Small intestine (tissue), 7 donors: Measurements from ENCODE around the gene LONRF2. TPM values are rescaled to one million over a fixed set of nuclear protein-coding genes. Genes with fewer than 3 reads are reported as not detected.

Experiments used
- DNase-seq, 2 donors: peaks; one replicate each; pipeline versions ENCODE4 v3.0.0 to v3.0.0-alpha.2; 2013
- FAIRE-seq: peaks from 2 replicates; lab custom pipeline; 2012; peaks lifted over from hg19 to GRCh38; lab: Jason Lieb, UNC
- H3K27ac ChIP-seq, 3 donors: one replicate each; pipeline ENCODE4 v1.5.1; 2013; ENCODE audit warnings: low read length in 2 of 3, mild to moderate bottlenecking in 2 of 3, control low read depth in 1 of 3, inconsistent platforms in 1 of 3, low read depth in 1 of 3, moderate library complexity in 1 of 3
- H3K27me3 ChIP-seq, 3 donors: one replicate each; pipeline ENCODE4 v1.6.1; 2013; ENCODE audit warnings: low read length in 3 of 3, inconsistent platforms in 1 of 3; ENCODE audit not compliant: control insufficient read depth in 3 of 3, insufficient read depth in 3 of 3
- H3K36me3 ChIP-seq, 3 donors: one replicate each; pipeline ENCODE4 v1.6.1; 2013; ENCODE audit warnings: low read length in 3 of 3, inconsistent platforms in 1 of 3, low read depth in 1 of 3, mild to moderate bottlenecking in 1 of 3, moderate library complexity in 1 of 3; ENCODE audit not compliant: control insufficient read depth in 3 of 3, insufficient read depth in 2 of 3
- H3K4me1 ChIP-seq, 3 donors: one replicate each; pipeline ENCODE4 v1.6.1; 2013; ENCODE audit warnings: low read length in 2 of 3, inconsistent platforms in 1 of 3, low read depth in 1 of 3, mild to moderate bottlenecking in 1 of 3, moderate library complexity in 1 of 3; ENCODE audit not compliant: control insufficient read depth in 3 of 3, insufficient read depth in 2 of 3
- H3K4me3 ChIP-seq, 3 donors: one replicate each; pipeline ENCODE4 v1.5.1; 2013; ENCODE audit warnings: low read length in 3 of 3, control low read depth in 1 of 3, inconsistent platforms in 1 of 3, low read depth in 1 of 3, mild to moderate bottlenecking in 1 of 3, moderate library complexity in 1 of 3
- H3K9me3 ChIP-seq, 2 donors: one replicate each; pipeline ENCODE4 v1.6.1; 2013; ENCODE audit warnings: low read depth in 1 of 2, low read length in 1 of 2; ENCODE audit not compliant: control insufficient read depth in 2 of 2, insufficient read depth in 1 of 2
- WGBS, 3 donors: extraction: QIAGEN DNeasy Blood & Tissue Kit; methylation state at CpG; one replicate each; pipeline ENCODE4 v1.1.7; 2013; 5-methylcytosine and 5-hydroxymethylcytosine counted together
- polyA plus RNA-seq, 4 donors: library from polyadenylated mRNA; stranded (reverse) in 3 of 4; unstranded in 1 of 4; fragments of 200-250 nt in 3 of 4; fragments of 120-200 nt in 1 of 4; gene quantifications; one replicate each; pipeline versions ENCODE4 v1.2.1 to v1.2.3, GENCODE V29; 2013
- donor health status: healthy with polysubstance abuse.
- donor health status: control.
- donor health status: control.
- donor health status: Bipolar disorder and iron deficiency.
- donor health status: healthy.

Gene LONRF2
- polyA plus RNA-seq, 4 donors: under 0.01 to 1.5 (median 0.43) TPM; not detected in 1

GRCh38 chr2:100244881-100245605 is 77.3 kb downstream of the LONRF2 start:
- Histone ChIP-seq H3K9me3 (no peaks in the 10 kb centered on the region), H3K4me1 (no peaks in the 10 kb centered on the region), H3K27me3 (peaks cover 0 to 1% (median 0%) of the 10 kb centered on the region in 3 donors), H3K4me3 (no peak overlapping the region), H3K27ac (no peak overlapping the region), H3K36me3 (no peaks in the 10 kb centered on the region)
- FAIRE-seq (no peak), DNase-seq (no peak)
- WGBS, 3 donors: 75 to 82% (median 79%) methylated on average over 6 of the region's 6 CpGs

GRCh38 chr2:100243631-100244030 is 78.7 kb downstream of the LONRF2 start:
- H3K9me3 ChIP-seq: no peaks in the 10 kb centered on the region
- FAIRE-seq: no peak
- H3K4me3 ChIP-seq: no peak overlapping the region
- H3K36me3 ChIP-seq: no peaks in the 10 kb centered on the region
- WGBS, 3 donors: 75 to 82% (median 82%) methylated on average over 6 of the region's 6 CpGs
- DNase-seq: no peak
- H3K27ac ChIP-seq: no peak overlapping the region
- H3K4me1 ChIP-seq: no peaks in the 10 kb centered on the region
- H3K27me3 ChIP-seq: peaks cover 0 to 1% (median 0%) of the 10 kb centered on the region in 3 donors

GRCh38 chr2:100242891-100243619 is 79.2 kb downstream of the LONRF2 start:
- 52 to 59% (median 57%) methylated on average over 6 of the region's 6 CpGs for WGBS, 3 donors
- no peak for FAIRE-seq

GRCh38 chr2:100242476-100242875 is 79.8 kb downstream of the LONRF2 start:
- Histone ChIP-seq H3K4me3 (no peak overlapping the region), H3K9me3 (no peaks in the 10 kb centered on the region), H3K27me3 (peaks cover 0 to under 1% (median 0%) of the 10 kb centered on the region in 3 donors), H3K27ac (no peak overlapping the region), H3K36me3 (no peaks in the 10 kb centered on the region), H3K4me1 (no peaks in the 10 kb centered on the region)
- no peak for DNase-seq
- FAIRE-seq: no peak
- 73 to 89% (median 85%) methylated on average over 11 of the region's 11 CpGs for WGBS, 3 donors

More at GRCh38 chr2:100242891-100243619, 79.2 kb downstream of the LONRF2 start:
- no peak overlapping the region for H3K4me3 ChIP-seq
- no peaks in the 10 kb centered on the region for H3K4me1 ChIP-seq
- no peaks in the 10 kb centered on the region for H3K36me3 ChIP-seq
- H3K27ac ChIP-seq: no peak overlapping the region
- no peaks in the 10 kb centered on the region for H3K9me3 ChIP-seq
- H3K27me3 ChIP-seq: peaks cover 0 to 1% (median 0%) of the 10 kb centered on the region in 3 donors
- DNase-seq: peak; percentile 65 to 71

- Histone ChIP-seq H3K36me3 (no peaks in the 10 kb centered on the region), H3K27ac (no peak overlapping the region), H3K4me1 (no peaks in the 10 kb centered on the region), H3K9me3 (no peaks in the 10 kb centered on the region), H3K27me3 (no peaks in the 10 kb centered on the region), H3K4me3 (no peak overlapping the region)
- DNase-seq (no peak), FAIRE-seq (no peak)
- 88 to 95% (median 91%) methylated on average over 6 of the region's 6 CpGs for WGBS, 3 donors
Measured at GRCh38 chr2:100241236-100241635, 81.1 kb downstream of the LONRF2 start.

- Histone ChIP-seq H3K4me3 (no peak overlapping the region), H3K27me3 (no peaks in the 10 kb centered on the region), H3K9me3 (no peaks in the 10 kb centered on the region), H3K4me1 (no peaks in the 10 kb centered on the region), H3K27ac (no peak overlapping the region), H3K36me3 (no peaks in the 10 kb centered on the region)
- no peak for DNase-seq
- WGBS, 3 donors: 96 to 97% (median 97%) methylated on average over 10 of the region's 10 CpGs
- no peak for FAIRE-seq
Measured at GRCh38 chr2:100240386-100240785, 81.9 kb downstream of the LONRF2 start.

GRCh38 chr2:100239486-100240210 is 82.7 kb downstream of the LONRF2 start:
- WGBS, 3 donors: 86 to 90% (median 88%) methylated on average over 12 of the region's 12 CpGs
- no peak overlapping the region for H3K4me3 ChIP-seq
- H3K36me3 ChIP-seq: no peaks in the 10 kb centered on the region
- H3K27ac ChIP-seq: no peak overlapping the region
- DNase-seq (no peak), FAIRE-seq (no peak)
- no peaks in the 10 kb centered on the region for H3K9me3 ChIP-seq
- no peaks in the 10 kb centered on the region for H3K4me1 ChIP-seq
- H3K27me3 ChIP-seq: no peaks in the 10 kb centered on the region

GRCh38 chr2:100238471-100238870 is 83.8 kb downstream of the LONRF2 start:
- DNase-seq (no peak), FAIRE-seq (no peak)
- H3K27ac ChIP-seq: no peak overlapping the region
- H3K27me3 ChIP-seq: no peaks in the 10 kb centered on the region
- 79 to 89% (median 85%) methylated on average over 8 of the region's 8 CpGs for WGBS, 3 donors
- H3K4me1 ChIP-seq: no peaks in the 10 kb centered on the region
- H3K9me3 ChIP-seq: no peaks in the 10 kb centered on the region
- H3K4me3 ChIP-seq: no peak overlapping the region
- no peaks in the 10 kb centered on the region for H3K36me3 ChIP-seq
